Measurements from ENCODE around the gene MASP1. TPM values are rescaled to one million over a fixed set of nuclear protein-coding genes. Genes with fewer than 3 reads are reported as not detected.

The MASP1 gene
- total RNA-seq (2012; rRNA removed) = 13.1 TPM in 2 replicates
- polyA plus RNA-seq (2012; rRNA removed) = 14.7 and 16.2 TPM in 2 replicates
- polyA plus RNA-seq (2012; cell fraction: cytosol; rRNA removed) = 23.1 and 36.2 TPM in 2 replicates
- 15.5 and 19.8 TPM in 2 replicates for polyA plus RNA-seq (2012; cell fraction: nucleus; rRNA removed; ENCODE audit: low replicate concordance)
- percentile 87 among the genes with signal in this experiment for Bru-seq, nascent RNA
- BruChase-seq, experiment 1, labeled RNA remaining after a 6-hour chase = percentile 79 among the genes with signal in this experiment
- BruChase-seq, experiment 2, labeled RNA remaining after a 2-hour chase = percentile 79 among the genes with signal in this experiment
- long read RNA-seq, full-length matches to known transcripts = 122 of 210 reads
- long read RNA-seq, partial matches to known transcripts = 35 of 210 reads
- long read RNA-seq, other reads (novel, unspliced or antisense) = 53 of 210 reads

GRCh38 chr3:187291512-187292132, at the start of gene MASP1:
Gene MASP1 (minus strand): TSS chr3:187291737. CDS start chr3:187291632, 105 bp downstream.
- TF ChIP-seq MAFK (IDR thresholded peaks at IDR 0.05; ENCODE audit: low read depth, low read length) (no peak), MXI1 (IDR thresholded peaks at IDR 0.05; ENCODE audit: borderline replicate concordance, low read depth, low read length) (0 out of 2 replicates have a peak, but pooled peaks have one; percentile 25)
- peak; percentile 36 for ATAC-seq (ENCODE audit: low read depth)
- peak within 1 kb of the TSS; percentile 97 for H2BK120ac ChIP-seq (ENCODE audit: low read depth, low read length)
- no peaks in the 10 kb centered on the region for H3K36me3 ChIP-seq (ENCODE audit: control insufficient read depth, insufficient read depth, low read length)
- H3K9me1 ChIP-seq (ENCODE audit: insufficient read depth, low read length) = peaks cover 8% of the 10 kb centered on the region; the same call in 1 of the 2 replicates
- peak within 1 kb of the TSS; percentile 90 for H2AFZ ChIP-seq (replicated peaks; ENCODE audit: low read length, poor library complexity)
- dilution Hi-C loops (cut with HindIII; ENCODE audit: low sequenced_read_pairs, unreplicated experiment) (no loop called here), in situ Hi-C loops (cut with MboI; ENCODE audit: low sequenced_read_pairs) (loop anchor here (5.0 kb wide), 1 partner anchor 54 kb away; no protein-coding TSS in a partner anchor), intact Hi-C loops (cut with micrococcal nuclease) (no loop called here)
- H3K4me2 ChIP-seq (ENCODE audit: low read depth, low read length) = peak within 1 kb of the TSS; percentile 94
- peak within 1 kb of the TSS; percentile 95 for H3K9ac ChIP-seq (ENCODE audit: low read depth, low read length)
- H3K9me3 ChIP-seq (ENCODE audit: control insufficient read depth, insufficient read depth, low read length) = no peaks in the 10 kb centered on the region
- H3K27ac ChIP-seq (ENCODE audit: insufficient read depth, low read length) = peak within 1 kb of the TSS; percentile 91
- ChIA-PET POLR2A (ENCODE audit: unreplicated experiment) (interaction anchor here (0.6 to 1.1 kb wide), 3 partner anchors 10 to 28 kb away, joined by 3 to 7 read pairs (median 5); no protein-coding TSS in a partner anchor), CTCF (interaction anchor here (0.5 to 1.3 kb wide), 3 partner anchors 145 to 1664 kb away, joined by 3 to 4 read pairs (median 4); no protein-coding TSS in a partner anchor)
- peak; percentile 38 for DNase-seq
- H3K4me1 ChIP-seq (ENCODE audit: control insufficient read depth, insufficient read depth, low read length) = peaks cover 22% of the 10 kb centered on the region
- peak within 1 kb of the TSS; percentile 91 to 95 for H4K8ac ChIP-seq (ENCODE audit: low read depth in 2 of 2, low read length in 2 of 2)
- H3K79me1 ChIP-seq (ENCODE audit: low read depth in 1 of 2, low read length in 2 of 2) = no peaks in the 10 kb centered on the region
- H3K27me3 ChIP-seq (ENCODE audit: control insufficient read depth, insufficient read depth, low read length) = no peaks in the 10 kb centered on the region
- peak within 1 kb of the TSS; percentile 57 for H3K4me3 ChIP-seq (ENCODE audit: insufficient read depth, low read depth, low read length)
- peak within 1 kb of the TSS; percentile 93 for H4K91ac ChIP-seq (ENCODE audit: insufficient read depth, low read depth, low read length)
- peak within 1 kb of the TSS; percentile 95 for H3K14ac ChIP-seq (replicated peaks; ENCODE audit: low read depth, low read length)
- H3K18ac ChIP-seq (ENCODE audit: low read depth, low read length) = peak within 1 kb of the TSS; percentile 88
- H3K4ac ChIP-seq (ENCODE audit: low read depth, low read length) = peak within 1 kb of the TSS; percentile 98
- H4K20me1 ChIP-seq (ENCODE audit: insufficient read depth, low read length) = no peaks in the 10 kb centered on the region
- H3K56ac ChIP-seq (ENCODE audit: extremely low read depth, insufficient read depth, low read length) = peak within 1 kb of the TSS; percentile 94
- H2BK20ac ChIP-seq (ENCODE audit: low read depth, low read length) = peak within 1 kb of the TSS; percentile 85
- peak within 1 kb of the TSS; percentile 92 for H4K5ac ChIP-seq (ENCODE audit: low read depth, low read length)
- BruUV-seq (replicated peaks) = no TSS peak
- H2AK5ac ChIP-seq (ENCODE audit: low read depth, low read length) = peak within 1 kb of the TSS; percentile 90
- peak within 1 kb of the TSS; percentile 90 for H2AK9ac ChIP-seq (replicated peaks; ENCODE audit: low read depth, low read length, poor library complexity)
- peak within 1 kb of the TSS; percentile 96 for H3K23ac ChIP-seq (ENCODE audit: low read depth, low read length)
- H2BK5ac ChIP-seq (ENCODE audit: low read depth, low read length, poor library complexity, severe bottlenecking) = peak within 1 kb of the TSS; percentile 93
- 0% methylated on average over 2 of the region's 10 CpGs; no CpG with 5 or more reads in 1 of the 2 experiments for WGBS, 2 experiments (ENCODE audit: extremely low coverage in 2 of 2, insufficient read length in 1 of 2)
- H2BK15ac ChIP-seq (ENCODE audit: low read depth, low read length) = peak within 1 kb of the TSS; percentile 43

Measured in IMR-90 (cell line).